Measurements from ENCODE around the gene WDR27. TPM values are rescaled to one million over a fixed set of nuclear protein-coding genes. Genes with fewer than 3 reads are reported as not detected.
"Not testable (repeated sequence)": the region's sequence is repeated elsewhere in the genome, so short reads cannot be mapped to it uniquely, and the experiment has no call there.

The WDR27 gene
- total and polyA plus RNA-seq, 4 donors = 4.5 to 58.7 (median 40.4) TPM

GRCh38 chr6:169697115-169697514, 4.7 kb downstream of the WDR27 start:
- intact Hi-C loops (cut with DNase I); H3K4me3 ChIP-seq (ENCODE audit: low read length in 2 of 2); H3K9me3 ChIP-seq (ENCODE audit: control insufficient read depth, low read length); DNase-seq; H3K4me1 ChIP-seq (ENCODE audit: control insufficient read depth in 1 of 2, insufficient read depth in 2 of 2, low read length in 2 of 2); H3K36me3 ChIP-seq (ENCODE audit: control insufficient read depth in 1 of 2, insufficient read depth in 2 of 2, low read length in 1 of 2); ATAC-seq (ENCODE audit: low FRiP score); H3K27ac ChIP-seq (ENCODE audit: low read depth in 1 of 2, low read length in 2 of 2); H3K27me3 ChIP-seq (ENCODE audit: control insufficient read depth in 1 of 2, insufficient read depth in 2 of 2, low read length in 1 of 2): not testable (repeated sequence)
- WGBS, 2 donors = 72 to 75% methylated on average over 10 of the region's 10 CpGs

GRCh38 chr6:169695131-169695530, 6.7 kb downstream of the WDR27 start:
- no peak for ATAC-seq (ENCODE audit: low FRiP score)
- no peaks in the 10 kb centered on the region for H3K27me3 ChIP-seq (ENCODE audit: control insufficient read depth in 1 of 2, insufficient read depth in 2 of 2, low read length in 1 of 2)
- 93% methylated on average over 5 of the region's 5 CpGs for WGBS, 2 donors

GRCh38 chr6:169692516-169692915, 9.3 kb downstream of the WDR27 start:
- H3K4me3 ChIP-seq (ENCODE audit: low read length in 2 of 2) = no peak overlapping the region
- WGBS, 2 donors = 98 to 100% methylated on average over 3 of the region's 3 CpGs
- intact Hi-C loops (cut with DNase I) = no loop called here
- peaks cover 2% of the 10 kb centered on the region for H3K9me3 ChIP-seq (ENCODE audit: control insufficient read depth, low read length)
- H3K27me3 ChIP-seq (ENCODE audit: control insufficient read depth in 1 of 2, insufficient read depth in 2 of 2, low read length in 1 of 2) = no peaks in the 10 kb centered on the region
- DNase-seq (no peak), ATAC-seq (ENCODE audit: low FRiP score) (no peak)
- H3K4me1 ChIP-seq (ENCODE audit: control insufficient read depth in 1 of 2, insufficient read depth in 2 of 2, low read length in 2 of 2) = no peaks in the 10 kb centered on the region
- peaks cover 2 to 3% of the 10 kb centered on the region in 2 donors for H3K36me3 ChIP-seq (ENCODE audit: control insufficient read depth in 1 of 2, insufficient read depth in 2 of 2, low read length in 1 of 2)
- H3K27ac ChIP-seq (ENCODE audit: low read depth in 1 of 2, low read length in 2 of 2) = no peak overlapping the region

More at GRCh38 chr6:169695131-169695530, 6.7 kb downstream of the WDR27 start:
- intact Hi-C loops (cut with DNase I) = no loop called here
- Histone ChIP-seq H3K4me1 (ENCODE audit: control insufficient read depth in 1 of 2, insufficient read depth in 2 of 2, low read length in 2 of 2) (no peaks in the 10 kb centered on the region), H3K9me3 (ENCODE audit: control insufficient read depth, low read length) (peaks cover 2% of the 10 kb centered on the region), H3K36me3 (ENCODE audit: control insufficient read depth in 1 of 2, insufficient read depth in 2 of 2, low read length in 1 of 2) (no peaks in the 10 kb centered on the region), H3K4me3 (ENCODE audit: low read length in 2 of 2) (no peak overlapping the region), H3K27ac (ENCODE audit: low read depth in 1 of 2, low read length in 2 of 2) (no peak overlapping the region)
- DNase-seq = no peak

- 97% methylated on average over 2 of the region's 2 CpGs for WGBS, 2 donors
- H3K27ac ChIP-seq (ENCODE audit: low read depth in 1 of 2, low read length in 2 of 2) = no peak overlapping the region
- H3K36me3 ChIP-seq (ENCODE audit: control insufficient read depth in 1 of 2, insufficient read depth in 2 of 2, low read length in 1 of 2) = peaks cover 2 to 3% of the 10 kb centered on the region in 2 donors
- DNase-seq = no peak
- H3K27me3 ChIP-seq (ENCODE audit: control insufficient read depth in 1 of 2, insufficient read depth in 2 of 2, low read length in 1 of 2) = no peaks in the 10 kb centered on the region
- ATAC-seq (ENCODE audit: low FRiP score) = no peak
- H3K9me3 ChIP-seq (ENCODE audit: control insufficient read depth, low read length) = peaks cover 2% of the 10 kb centered on the region
- H3K4me1 ChIP-seq (ENCODE audit: control insufficient read depth in 1 of 2, insufficient read depth in 2 of 2, low read length in 2 of 2) = no peaks in the 10 kb centered on the region
- intact Hi-C loops (cut with DNase I) = no loop called here
- no peak overlapping the region for H3K4me3 ChIP-seq (ENCODE audit: low read length in 2 of 2)
Measured at GRCh38 chr6:169691260-169691659, 10.6 kb downstream of the WDR27 start.

GRCh38 chr6:169689287-169689686, 12.5 kb downstream of the WDR27 start:
- Histone ChIP-seq H3K9me3 (ENCODE audit: control insufficient read depth, low read length) (peaks cover 2% of the 10 kb centered on the region), H3K27ac (ENCODE audit: low read depth in 1 of 2, low read length in 2 of 2) (no peak overlapping the region), H3K27me3 (ENCODE audit: control insufficient read depth in 1 of 2, insufficient read depth in 2 of 2, low read length in 1 of 2) (no peaks in the 10 kb centered on the region), H3K4me3 (ENCODE audit: low read length in 2 of 2) (no peak overlapping the region), H3K4me1 (ENCODE audit: control insufficient read depth in 1 of 2, insufficient read depth in 2 of 2, low read length in 2 of 2) (no peaks in the 10 kb centered on the region), H3K36me3 (ENCODE audit: control insufficient read depth in 1 of 2, insufficient read depth in 2 of 2, low read length in 1 of 2) (peaks cover 2 to 3% of the 10 kb centered on the region in 2 donors)
- intact Hi-C loops (cut with DNase I) = no loop called here
- no peak for DNase-seq
- WGBS, 2 donors = 97 to 98% methylated on average over 6 of the region's 6 CpGs
- no peak for ATAC-seq (ENCODE audit: low FRiP score)

GRCh38 chr6:169685860-169686259, 16.0 kb downstream of the WDR27 start:
- H3K4me1 ChIP-seq (ENCODE audit: control insufficient read depth in 1 of 2, insufficient read depth in 2 of 2, low read length in 2 of 2) = no peaks in the 10 kb centered on the region
- WGBS, 2 donors = 96 to 99% methylated on average over 2 of the region's 2 CpGs
- ATAC-seq (ENCODE audit: low FRiP score) = no peak
- no peak overlapping the region for H3K4me3 ChIP-seq (ENCODE audit: low read length in 2 of 2)
- H3K27me3 ChIP-seq (ENCODE audit: control insufficient read depth in 1 of 2, insufficient read depth in 2 of 2, low read length in 1 of 2) = no peaks in the 10 kb centered on the region
- peaks cover 2 to 3% of the 10 kb centered on the region in 2 donors for H3K36me3 ChIP-seq (ENCODE audit: control insufficient read depth in 1 of 2, insufficient read depth in 2 of 2, low read length in 1 of 2)
- no peaks in the 10 kb centered on the region for H3K9me3 ChIP-seq (ENCODE audit: control insufficient read depth, low read length)
- intact Hi-C loops (cut with DNase I) = no loop called here
- no peak for DNase-seq
- no peak overlapping the region for H3K27ac ChIP-seq (ENCODE audit: low read depth in 1 of 2, low read length in 2 of 2)

- Histone ChIP-seq H3K27me3 (ENCODE audit: control insufficient read depth in 1 of 2, insufficient read depth in 2 of 2, low read length in 1 of 2) (no peaks in the 10 kb centered on the region), H3K4me1 (ENCODE audit: control insufficient read depth in 1 of 2, insufficient read depth in 2 of 2, low read length in 2 of 2) (no peaks in the 10 kb centered on the region), H3K4me3 (ENCODE audit: low read length in 2 of 2) (no peak overlapping the region), H3K36me3 (ENCODE audit: control insufficient read depth in 1 of 2, insufficient read depth in 2 of 2, low read length in 1 of 2) (peaks cover 2 to 3% of the 10 kb centered on the region in 2 donors), H3K9me3 (ENCODE audit: control insufficient read depth, low read length) (no peaks in the 10 kb centered on the region), H3K27ac (ENCODE audit: low read depth in 1 of 2, low read length in 2 of 2) (no peak overlapping the region)
- no peak for ATAC-seq (ENCODE audit: low FRiP score)
- no peak for DNase-seq
- intact Hi-C loops (cut with DNase I) = no loop called here
- 98 to 99% methylated on average over 3 of the region's 3 CpGs for WGBS, 2 donors
Measured at GRCh38 chr6:169684056-169684455, 17.8 kb downstream of the WDR27 start.

GRCh38 chr6:169678342-169678741, 23.5 kb downstream of the WDR27 start:
- H3K27ac ChIP-seq (ENCODE audit: low read depth in 1 of 2, low read length in 2 of 2) = no peak overlapping the region
- H3K4me1 ChIP-seq (ENCODE audit: control insufficient read depth in 1 of 2, insufficient read depth in 2 of 2, low read length in 2 of 2) = no peaks in the 10 kb centered on the region
- H3K4me3 ChIP-seq (ENCODE audit: low read length in 2 of 2) = no peak overlapping the region
- peaks cover 0 to 2% of the 10 kb centered on the region in 2 donors for H3K36me3 ChIP-seq (ENCODE audit: control insufficient read depth in 1 of 2, insufficient read depth in 2 of 2, low read length in 1 of 2)
- intact Hi-C loops (cut with DNase I) = no loop called here
- 67 to 77% methylated on average over 1 of the region's 1 CpG for WGBS, 2 donors
- no peaks in the 10 kb centered on the region for H3K9me3 ChIP-seq (ENCODE audit: control insufficient read depth, low read length)
- no peaks in the 10 kb centered on the region for H3K27me3 ChIP-seq (ENCODE audit: control insufficient read depth in 1 of 2, insufficient read depth in 2 of 2, low read length in 1 of 2)
- ATAC-seq (ENCODE audit: low FRiP score) (no peak), DNase-seq (no peak)

GRCh38 chr6:169677096-169677495, 24.7 kb downstream of the WDR27 start:
- Histone ChIP-seq H3K9me3 (ENCODE audit: control insufficient read depth, low read length) (no peaks in the 10 kb centered on the region), H3K36me3 (ENCODE audit: control insufficient read depth in 1 of 2, insufficient read depth in 2 of 2, low read length in 1 of 2) (peaks cover 0 to 2% of the 10 kb centered on the region in 2 donors), H3K4me3 (ENCODE audit: low read length in 2 of 2) (no peak overlapping the region), H3K27me3 (ENCODE audit: control insufficient read depth in 1 of 2, insufficient read depth in 2 of 2, low read length in 1 of 2) (no peaks in the 10 kb centered on the region), H3K4me1 (ENCODE audit: control insufficient read depth in 1 of 2, insufficient read depth in 2 of 2, low read length in 2 of 2) (no peaks in the 10 kb centered on the region), H3K27ac (ENCODE audit: low read depth in 1 of 2, low read length in 2 of 2) (no peak overlapping the region)
- no peak for ATAC-seq (ENCODE audit: low FRiP score)
- 92 to 94% methylated on average over 1 of the region's 1 CpG for WGBS, 2 donors
- intact Hi-C loops (cut with DNase I) = no loop called here
- no peak for DNase-seq
